ENCODE data around the gene TRRAP. TPM values are rescaled to one million over a fixed set of nuclear protein-coding genes. Genes with fewer than 3 reads are reported as not detected.

The TRRAP gene
- total and polyA plus RNA-seq, 4 donors: 26.3 to 35.3 (median 30.4) TPM

DNA sequence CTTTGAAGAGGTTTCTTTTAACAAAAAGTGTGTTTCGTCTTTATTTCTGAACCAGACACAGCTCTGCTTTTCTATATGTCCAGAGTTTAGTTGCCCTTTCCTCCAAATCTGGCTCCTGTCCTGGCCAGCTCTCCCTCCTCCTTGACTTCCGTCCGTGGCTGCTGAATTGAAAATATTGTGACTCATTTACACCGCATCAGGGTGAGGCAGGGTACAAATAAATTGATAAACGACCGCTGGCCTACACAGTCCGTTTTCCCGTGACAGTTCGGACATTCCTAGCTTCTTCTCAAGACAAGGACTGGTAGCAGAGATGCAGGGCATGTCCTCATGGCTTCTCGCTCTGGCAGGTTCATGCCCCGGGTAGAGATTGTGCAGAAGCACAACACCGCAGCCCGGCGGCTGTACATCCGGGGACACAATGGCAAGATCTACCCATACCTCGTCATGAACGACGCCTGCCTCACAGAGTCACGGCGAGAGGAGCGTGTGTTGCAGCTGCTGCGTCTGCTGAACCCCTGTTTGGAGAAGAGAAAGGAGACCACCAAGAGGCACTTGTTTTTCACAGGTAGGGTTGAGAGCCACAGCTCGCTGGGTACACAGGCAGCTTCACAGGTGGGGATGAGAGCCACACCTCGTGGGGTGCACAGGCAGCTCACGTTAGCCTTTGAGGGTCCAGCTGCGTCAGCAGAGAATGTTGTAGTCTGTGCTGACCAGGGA is 126.6 kb downstream of the TRRAP start:
- DNase-seq (ENCODE audit: low read depth in 4 of 6, low spot score in 6 of 6): no peak
- 93% methylated on average over 26 of the region's 26 CpGs for WGBS (ENCODE audit: insufficient coverage)
- H3K36me3 ChIP-seq (ENCODE audit: control insufficient read depth, insufficient read depth, low read length): peaks cover 87% of the 10 kb centered on the region
- no peak overlapping the region for H3K4me3 ChIP-seq (ENCODE audit: low read depth, low read length)
- H3K27ac ChIP-seq (ENCODE audit: low read depth, low read length): no peak overlapping the region
- no peaks in the 10 kb centered on the region for H3K9me3 ChIP-seq (ENCODE audit: control insufficient read depth, insufficient read depth, low read length)
- no peaks in the 10 kb centered on the region for H3K27me3 ChIP-seq (ENCODE audit: control insufficient read depth, insufficient read depth, low read length)
- H3K4me1 ChIP-seq (ENCODE audit: control insufficient read depth, insufficient read depth, low read length): no peaks in the 10 kb centered on the region

DNA sequence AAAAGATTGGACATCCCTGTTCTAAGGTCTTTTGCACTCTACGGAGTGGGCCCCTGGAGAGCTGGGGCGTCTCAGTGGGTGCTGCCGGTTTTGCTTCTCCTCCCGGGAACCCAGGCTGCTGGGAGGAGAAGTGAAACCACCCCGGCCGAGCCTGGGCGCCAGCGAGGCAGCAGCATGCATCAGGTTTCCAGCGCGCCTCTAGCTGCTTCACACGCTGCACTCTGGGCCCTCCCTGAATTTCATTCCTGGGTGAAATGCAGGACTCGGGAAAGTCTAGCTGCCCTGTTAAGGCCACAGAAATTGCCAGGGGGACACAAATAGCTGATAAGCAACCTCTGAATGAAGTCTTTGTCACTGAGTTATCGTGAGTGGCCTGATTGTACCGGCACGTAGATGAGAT is 127.4 kb downstream of the TRRAP start:
- H3K36me3 ChIP-seq (ENCODE audit: control insufficient read depth, insufficient read depth, low read length): peaks cover 87% of the 10 kb centered on the region
- 88% methylated on average over 15 of the region's 15 CpGs for WGBS (ENCODE audit: insufficient coverage)

DNA sequence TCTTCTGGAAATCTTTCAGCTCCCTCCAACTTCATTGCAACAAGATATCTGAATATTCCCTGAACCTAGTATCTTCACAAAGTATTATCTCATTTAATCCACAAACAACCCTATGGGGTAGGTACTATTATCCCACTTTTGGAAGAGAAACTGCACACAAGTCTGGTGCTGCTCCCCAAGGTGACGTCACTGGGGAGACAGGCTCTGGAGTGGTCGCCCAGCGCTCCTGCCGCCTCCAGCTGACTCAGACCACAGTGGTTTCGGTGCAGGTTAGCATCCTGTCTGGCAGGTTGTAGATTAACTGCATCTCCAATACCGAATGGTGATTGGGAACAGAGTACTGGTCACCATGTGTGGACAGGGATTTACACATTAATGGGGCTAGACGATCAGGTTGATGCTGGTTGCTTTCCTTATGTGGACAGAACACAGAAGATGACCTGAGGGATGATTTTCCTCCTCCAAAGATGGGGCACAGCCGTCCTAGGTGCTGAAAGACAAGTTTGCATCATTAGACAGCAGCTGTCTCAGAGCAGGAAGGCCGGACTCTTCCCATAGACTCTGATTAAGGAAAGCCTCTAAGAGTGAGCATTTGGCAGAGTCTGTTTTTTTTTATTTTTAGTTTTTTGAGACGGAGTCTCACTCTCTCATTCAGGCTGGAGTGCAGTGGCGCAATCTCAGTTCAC is 128.6 kb downstream of the TRRAP start:
- 97% methylated on average over 7 of the region's 11 CpGs for WGBS (ENCODE audit: insufficient coverage)
- H3K36me3 ChIP-seq (ENCODE audit: control insufficient read depth, insufficient read depth, low read length): peaks cover 93% of the 10 kb centered on the region
- no peaks in the 10 kb centered on the region for H3K9me3 ChIP-seq (ENCODE audit: control insufficient read depth, insufficient read depth, low read length)
- no peak overlapping the region for H3K4me3 ChIP-seq (ENCODE audit: low read depth, low read length)
- no peak for DNase-seq (ENCODE audit: low read depth in 4 of 6, low spot score in 6 of 6)
- H3K27me3 ChIP-seq (ENCODE audit: control insufficient read depth, insufficient read depth, low read length): no peaks in the 10 kb centered on the region
- no peaks in the 10 kb centered on the region for H3K4me1 ChIP-seq (ENCODE audit: control insufficient read depth, insufficient read depth, low read length)
- no peak overlapping the region for H3K27ac ChIP-seq (ENCODE audit: low read depth, low read length)

More for the DNA sequence above, 127.4 kb downstream of the TRRAP start:
- Histone ChIP-seq H3K27ac (ENCODE audit: low read depth, low read length) (no peak overlapping the region), H3K4me3 (ENCODE audit: low read depth, low read length) (no peak overlapping the region), H3K4me1 (ENCODE audit: control insufficient read depth, insufficient read depth, low read length) (no peaks in the 10 kb centered on the region), H3K9me3 (ENCODE audit: control insufficient read depth, insufficient read depth, low read length) (no peaks in the 10 kb centered on the region), H3K27me3 (ENCODE audit: control insufficient read depth, insufficient read depth, low read length) (no peaks in the 10 kb centered on the region)
- DNase-seq (ENCODE audit: low read depth in 4 of 6, low spot score in 6 of 6): no peak

DNA sequence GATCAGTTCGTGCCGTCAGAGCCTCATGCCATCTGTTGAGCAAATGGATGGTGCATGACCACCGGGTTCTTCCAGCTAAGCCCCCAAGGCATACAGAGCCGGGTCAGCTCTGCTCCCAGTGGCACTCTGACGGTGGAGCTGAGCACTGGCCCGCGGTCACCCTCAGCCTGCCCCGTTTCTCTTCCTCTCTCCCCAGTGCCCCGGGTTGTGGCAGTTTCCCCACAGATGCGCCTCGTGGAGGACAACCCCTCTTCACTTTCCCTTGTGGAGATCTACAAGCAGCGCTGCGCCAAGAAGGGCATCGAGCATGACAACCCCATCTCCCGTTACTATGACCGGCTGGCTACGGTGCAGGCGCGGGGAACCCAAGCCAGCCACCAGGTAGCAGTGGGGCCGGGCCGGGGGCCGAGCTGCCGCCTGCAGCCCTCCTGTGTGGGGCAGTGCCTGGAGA is 129.9 kb downstream of the TRRAP start:
- Histone ChIP-seq H3K4me1 (ENCODE audit: control insufficient read depth, insufficient read depth, low read length) (no peaks in the 10 kb centered on the region), H3K27me3 (ENCODE audit: control insufficient read depth, insufficient read depth, low read length) (no peaks in the 10 kb centered on the region), H3K36me3 (ENCODE audit: control insufficient read depth, insufficient read depth, low read length) (peaks cover 94% of the 10 kb centered on the region), H3K9me3 (ENCODE audit: control insufficient read depth, insufficient read depth, low read length) (no peaks in the 10 kb centered on the region), H3K27ac (ENCODE audit: low read depth, low read length) (no peak overlapping the region), H3K4me3 (ENCODE audit: low read depth, low read length) (no peak overlapping the region)
- 95% methylated on average over 18 of the region's 23 CpGs for WGBS (ENCODE audit: insufficient coverage)
- DNase-seq (ENCODE audit: low read depth in 4 of 6, low spot score in 6 of 6): no peak

DNA sequence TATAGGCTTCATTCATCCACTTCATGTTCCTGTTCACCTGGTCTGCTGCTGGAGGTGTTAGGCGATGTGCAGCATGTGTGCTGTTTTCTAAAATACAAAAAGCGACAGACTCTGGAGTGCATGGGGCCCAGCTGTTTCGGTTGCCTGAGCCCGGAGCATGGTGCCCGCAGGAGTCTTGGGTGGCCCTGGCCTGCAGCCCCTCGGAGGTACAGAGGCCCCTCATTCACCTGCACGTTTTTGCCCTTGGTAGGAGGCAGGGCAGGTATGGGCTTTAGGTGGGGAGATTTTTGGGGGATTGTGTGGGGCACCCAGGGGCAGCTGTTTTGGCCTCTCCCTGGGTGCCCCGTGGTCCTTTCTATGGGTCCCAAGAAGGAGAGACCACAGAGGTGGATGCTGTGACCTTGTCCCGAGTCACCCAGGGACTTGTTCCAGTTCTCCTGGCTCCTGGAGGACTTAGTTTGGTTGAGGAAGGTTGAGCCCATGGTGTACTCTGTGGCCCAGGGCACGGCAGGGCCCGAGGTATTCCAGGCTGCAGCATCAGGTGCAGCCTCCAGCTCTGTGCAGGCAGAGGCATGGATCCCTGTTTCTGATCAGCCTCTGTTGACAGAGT is 130.7 kb downstream of the TRRAP start:
- Histone ChIP-seq H3K36me3 (ENCODE audit: control insufficient read depth, insufficient read depth, low read length) (peaks cover 96% of the 10 kb centered on the region), H3K27me3 (ENCODE audit: control insufficient read depth, insufficient read depth, low read length) (no peaks in the 10 kb centered on the region), H3K27ac (ENCODE audit: low read depth, low read length) (no peak overlapping the region), H3K9me3 (ENCODE audit: control insufficient read depth, insufficient read depth, low read length) (no peaks in the 10 kb centered on the region), H3K4me3 (ENCODE audit: low read depth, low read length) (no peak overlapping the region), H3K4me1 (ENCODE audit: control insufficient read depth, insufficient read depth, low read length) (no peaks in the 10 kb centered on the region)
- 98% methylated on average over 11 of the region's 11 CpGs for WGBS (ENCODE audit: insufficient coverage)
- DNase-seq (ENCODE audit: low read depth in 4 of 6, low spot score in 6 of 6): no peak

DNA sequence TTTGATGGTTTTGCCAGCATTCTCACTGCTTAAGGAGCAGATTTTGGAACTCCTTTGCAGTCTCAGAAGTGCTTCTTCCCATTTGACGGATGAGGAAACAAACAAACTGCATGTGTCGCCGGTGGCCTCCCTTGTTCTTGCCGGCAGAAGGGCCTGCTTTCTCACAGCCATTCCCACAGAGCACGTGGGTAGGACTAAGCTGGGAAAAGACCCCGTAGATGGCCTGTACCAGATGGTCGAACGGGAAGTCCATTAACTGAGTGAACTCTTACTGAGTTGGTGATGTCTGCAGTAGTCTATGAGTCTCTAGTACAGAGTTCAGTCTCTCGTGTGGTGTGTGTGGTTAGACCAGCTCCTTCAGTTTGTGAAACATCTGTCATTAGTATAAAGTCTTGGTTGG is 131.9 kb downstream of the TRRAP start:
- 93% methylated on average over 5 of the region's 9 CpGs for WGBS (ENCODE audit: insufficient coverage)
- no peaks in the 10 kb centered on the region for H3K27me3 ChIP-seq (ENCODE audit: control insufficient read depth, insufficient read depth, low read length)
- DNase-seq (ENCODE audit: low read depth in 4 of 6, low spot score in 6 of 6): no peak
- peaks cover 96% of the 10 kb centered on the region for H3K36me3 ChIP-seq (ENCODE audit: control insufficient read depth, insufficient read depth, low read length)
- no peaks in the 10 kb centered on the region for H3K9me3 ChIP-seq (ENCODE audit: control insufficient read depth, insufficient read depth, low read length)
- no peak overlapping the region for H3K27ac ChIP-seq (ENCODE audit: low read depth, low read length)
- no peak overlapping the region for H3K4me3 ChIP-seq (ENCODE audit: low read depth, low read length)
- H3K4me1 ChIP-seq (ENCODE audit: control insufficient read depth, insufficient read depth, low read length): no peaks in the 10 kb centered on the region

DNA sequence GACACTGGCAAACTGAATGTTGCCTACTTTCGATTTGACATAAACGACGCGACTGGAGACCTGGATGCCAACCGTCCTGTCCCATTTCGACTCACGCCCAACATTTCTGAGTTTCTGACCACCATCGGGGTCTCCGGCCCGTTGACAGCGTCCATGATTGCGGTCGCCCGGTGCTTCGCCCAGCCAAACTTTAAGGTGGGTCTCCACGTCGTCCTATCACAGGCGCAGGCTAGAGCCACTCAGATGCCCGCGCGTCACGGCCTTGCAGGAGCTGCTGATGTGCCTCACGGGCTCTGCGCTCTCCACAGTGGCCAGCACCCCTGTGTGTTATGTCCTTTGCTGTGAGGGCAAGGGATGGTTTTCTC is 133.0 kb downstream of the TRRAP start:
- Histone ChIP-seq H3K4me3 (ENCODE audit: low read depth, low read length) (no peak overlapping the region), H3K4me1 (ENCODE audit: control insufficient read depth, insufficient read depth, low read length) (no peaks in the 10 kb centered on the region), H3K36me3 (ENCODE audit: control insufficient read depth, insufficient read depth, low read length) (peaks cover 96% of the 10 kb centered on the region), H3K27ac (ENCODE audit: low read depth, low read length) (no peak overlapping the region), H3K9me3 (ENCODE audit: control insufficient read depth, insufficient read depth, low read length) (no peaks in the 10 kb centered on the region), H3K27me3 (ENCODE audit: control insufficient read depth, insufficient read depth, low read length) (no peaks in the 10 kb centered on the region)
- DNase-seq (ENCODE audit: low read depth in 4 of 6, low spot score in 6 of 6): no peak
- 98% methylated on average over 19 of the region's 24 CpGs for WGBS (ENCODE audit: insufficient coverage)

DNA sequence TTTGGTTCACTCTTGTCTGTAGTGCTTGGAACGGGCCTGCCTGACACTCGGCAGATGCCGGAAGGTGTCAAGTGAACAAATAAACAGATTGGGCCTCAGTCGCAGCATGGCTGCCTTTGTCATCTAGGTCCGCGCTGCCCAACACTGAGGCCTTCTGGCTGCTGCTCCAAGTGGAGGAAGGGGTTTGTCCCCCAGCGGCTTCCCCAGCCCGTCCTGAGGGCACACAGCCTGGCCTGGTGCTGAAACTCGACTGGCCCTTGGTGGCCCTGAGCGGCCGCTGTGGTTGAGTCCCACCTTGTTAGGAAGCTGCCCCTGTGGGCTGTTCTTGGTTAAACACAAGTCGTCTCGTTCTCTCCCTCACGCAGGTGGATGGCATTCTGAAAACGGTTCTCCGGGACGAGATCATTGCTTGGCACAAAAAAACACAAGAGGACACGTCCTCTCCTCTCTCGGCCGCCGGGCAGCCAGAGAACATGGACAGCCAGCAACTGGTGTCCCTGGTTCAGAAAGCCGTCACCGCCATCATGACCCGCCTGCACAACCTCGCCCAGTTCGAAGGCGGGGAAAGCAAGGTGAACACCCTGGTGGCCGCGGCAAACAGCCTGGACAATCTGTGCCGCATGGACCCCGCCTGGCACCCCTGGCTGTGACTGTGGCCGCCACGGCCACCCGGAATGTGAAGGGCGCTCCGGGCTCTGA is 133.5 kb downstream of the TRRAP start:
- DNase-seq (ENCODE audit: low read depth in 4 of 6, low spot score in 6 of 6): no peak
- WGBS (ENCODE audit: insufficient coverage): 96% methylated on average over 34 of the region's 36 CpGs
- no peaks in the 10 kb centered on the region for H3K9me3 ChIP-seq (ENCODE audit: control insufficient read depth, insufficient read depth, low read length)
- H3K4me1 ChIP-seq (ENCODE audit: control insufficient read depth, insufficient read depth, low read length): no peaks in the 10 kb centered on the region
- H3K36me3 ChIP-seq (ENCODE audit: control insufficient read depth, insufficient read depth, low read length): peaks cover 91% of the 10 kb centered on the region
- no peaks in the 10 kb centered on the region for H3K27me3 ChIP-seq (ENCODE audit: control insufficient read depth, insufficient read depth, low read length)
- no peak overlapping the region for H3K4me3 ChIP-seq (ENCODE audit: low read depth, low read length)
- no peak overlapping the region for H3K27ac ChIP-seq (ENCODE audit: low read depth, low read length)

DNA sequence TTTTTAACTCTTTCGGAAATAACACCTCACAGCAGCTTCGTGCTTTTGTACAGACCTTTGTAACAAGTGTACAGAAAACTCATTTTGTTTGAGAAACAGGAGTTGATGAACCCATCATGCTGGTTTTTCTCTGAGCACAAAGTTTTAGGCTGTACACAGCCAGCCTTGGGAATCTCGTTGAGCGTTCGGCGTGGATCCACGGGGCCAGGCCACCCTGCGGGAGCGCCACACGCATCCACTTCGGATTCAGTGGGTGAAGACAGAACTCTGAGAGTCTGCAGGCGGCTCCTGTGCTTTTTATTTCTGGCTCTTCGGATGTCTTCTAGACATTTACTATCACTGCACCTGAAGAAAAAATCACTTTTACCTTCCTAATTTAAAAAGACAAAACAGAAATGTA is 134.4 kb downstream of the TRRAP start:
- Histone ChIP-seq H3K36me3 (ENCODE audit: control insufficient read depth, insufficient read depth, low read length) (peaks cover 87% of the 10 kb centered on the region), H3K4me1 (ENCODE audit: control insufficient read depth, insufficient read depth, low read length) (no peaks in the 10 kb centered on the region), H3K27me3 (ENCODE audit: control insufficient read depth, insufficient read depth, low read length) (no peaks in the 10 kb centered on the region), H3K9me3 (ENCODE audit: control insufficient read depth, insufficient read depth, low read length) (no peaks in the 10 kb centered on the region), H3K27ac (ENCODE audit: low read depth, low read length) (no peak overlapping the region), H3K4me3 (ENCODE audit: low read depth, low read length) (no peak overlapping the region)
- 96% methylated on average over 12 of the region's 13 CpGs for WGBS (ENCODE audit: insufficient coverage)
- no peak for DNase-seq (ENCODE audit: low read depth in 4 of 6, low spot score in 6 of 6)
